CD4-positive, alpha-beta T cell treated with Interleukin-21 for 1 hour (primary cell): ENCODE results near the gene GUCA2B.
A peak's percentile ranks its signal among the peaks of the same experiment; 100 is the strongest.

Experiments
- DNase-seq: peaks from one replicate; pipeline ENCODE4 v3.0.0-alpha.2; 2020

The GUCA2B gene

GRCh38 chr1:42168391-42168670 is 15.1 kb downstream of the GUCA2B start:
- DNase-seq, result no peak

GRCh38 chr1:42168763-42169162 is 15.6 kb downstream of the GUCA2B start:
- no peak for DNase-seq

- DNase-seq, result no peak
Measured at GRCh38 chr1:42170779-42171621, 17.8 kb downstream of the GUCA2B start.

- no peak for DNase-seq
Measured at GRCh38 chr1:42171679-42172266, 18.6 kb downstream of the GUCA2B start.

GRCh38 chr1:42172381-42173133 is 19.3 kb downstream of the GUCA2B start:
- no peak for DNase-seq

GRCh38 chr1:42173155-42173933 is 20.1 kb downstream of the GUCA2B start:
- peak; percentile 62 for DNase-seq

GRCh38 chr1:42173961-42174735 is 20.9 kb downstream of the GUCA2B start:
- no peak for DNase-seq

GRCh38 chr1:42175314-42176054 is 22.3 kb downstream of the GUCA2B start:
- DNase-seq, result no peak

- peak; percentile 46 for DNase-seq
Measured at GRCh38 chr1:42176902-42177519, 23.8 kb downstream of the GUCA2B start.

- no peak for DNase-seq
Measured at GRCh38 chr1:42177541-42177981, 24.4 kb downstream of the GUCA2B start.

- no peak for DNase-seq
Measured at GRCh38 chr1:42178249-42178648, 25.0 kb downstream of the GUCA2B start.

GRCh38 chr1:42179275-42179674 is 26.1 kb downstream of the GUCA2B start:
- no peak for DNase-seq

- no peak for DNase-seq
Measured at GRCh38 chr1:42179900-42180329, 26.7 kb downstream of the GUCA2B start.

GRCh38 chr1:42181687-42182086 is 28.5 kb downstream of the GUCA2B start:
- DNase-seq, result no peak

GRCh38 chr1:42183210-42183956 is 30.2 kb downstream of the GUCA2B start:
- no peak for DNase-seq

- no peak for DNase-seq
Measured at GRCh38 chr1:42183957-42184268, 30.7 kb downstream of the GUCA2B start.

- no peak for DNase-seq
Measured at GRCh38 chr1:42184616-42185015, 31.4 kb downstream of the GUCA2B start.

GRCh38 chr1:42186152-42186551 is 32.9 kb downstream of the GUCA2B start:
- DNase-seq, result no peak

GRCh38 chr1:42189931-42190853 is 37.0 kb downstream of the GUCA2B start:
- no peak for DNase-seq
